Measurements from ENCODE around the gene CORO2B. TPM values are rescaled to one million over a fixed set of nuclear protein-coding genes. Genes with fewer than 3 reads are reported as not detected.

The CORO2B gene
- polyA plus RNA-seq, 1 of the 3 experiments (the other 2 are of a cell fraction), result 3.6 TPM

GRCh38 chr15:68715111-68715510 is 136.3 kb downstream of the CORO2B start (continued):
- no peak for TF ChIP-seq USF1 (IDR thresholded peaks at IDR 0.05; ENCODE audit: borderline replicate concordance, low read depth)
- no peak for TF ChIP-seq RAD21 (IDR thresholded peaks at IDR 0.05; ENCODE audit: low read length)
- no peak for TF ChIP-seq NFIC (IDR thresholded peaks at IDR 0.05; ENCODE audit: borderline replicate concordance)
- TF ChIP-seq TCF12 (IDR thresholded peaks at IDR 0.05), result no peak
- TF ChIP-seq ELF1 (IDR thresholded peaks at IDR 0.05), result no peak
- TF ChIP-seq FOXM1 (IDR thresholded peaks at IDR 0.05; ENCODE audit: low read depth), result no peak

- Histone ChIP-seq H2AFZ (ENCODE audit: low read depth) (no peak overlapping the region), H3K9me3 (no peaks in the 10 kb centered on the region), H4K20me1 (ENCODE audit: insufficient read depth) (no peaks in the 10 kb centered on the region), H3F3A (replicated peaks; ENCODE audit: insufficient read depth) (no peaks in the 10 kb centered on the region), H3K9me2 (no peaks in the 10 kb centered on the region), H3K36me3 (replicated peaks in 1 of 2; ENCODE audit: control insufficient read depth in 1 of 2, insufficient read depth in 2 of 2, low read length in 1 of 2) (no peaks in the 10 kb centered on the region), H3K9ac (no peak overlapping the region), H3K27me3 (ENCODE audit: insufficient read depth) (no peaks in the 10 kb centered on the region), H3K4me2 (no peak overlapping the region), H3K4me1 (ENCODE audit: control insufficient read depth in 1 of 2, insufficient read depth in 2 of 2, low read depth in 1 of 2, low read length in 1 of 2) (no peaks in the 10 kb centered on the region), H3K4me3 (ENCODE audit: low read depth in 2 of 2, low read length in 1 of 2) (no peak overlapping the region), H3K27ac (ENCODE audit: low read depth in 2 of 2, low read length in 1 of 2) (no peak overlapping the region), H3K79me2 (ENCODE audit: insufficient read depth) (no peaks in the 10 kb centered on the region)
- DNase-seq, result no peak
- ChIA-PET CTCF (interaction anchor here (2.0 kb wide), 1 partner anchor 207 kb away, joined by 5 read pairs; no protein-coding TSS in a partner anchor), POLR2A (no interaction called here)
- 79% methylated on average over 2 of the region's 3 CpGs for WGBS (ENCODE audit: low lambda C conversion rate)
- no peak for TF ChIP-seq CHD2 (IDR thresholded peaks at IDR 0.05; ENCODE audit: low read length, partially characterized antibody)
- TF ChIP-seq NRF1 (IDR thresholded peaks at IDR 0.05; ENCODE audit: low read depth, low read length), result no peak
- no peak for TF ChIP-seq USF1 (IDR thresholded peaks at IDR 0.05; ENCODE audit: borderline replicate concordance, low read depth)
- TF ChIP-seq ELF1 (IDR thresholded peaks at IDR 0.05), result no peak
- no peak for TF ChIP-seq TCF12 (IDR thresholded peaks at IDR 0.05)
- TF ChIP-seq EP300 (IDR thresholded peaks at IDR 0.05; ENCODE audit: borderline replicate concordance in 1 of 2, low read depth in 1 of 2, low read length in 1 of 2), result no peak
- no peak for TF ChIP-seq RXRA (IDR thresholded peaks at IDR 0.05; ENCODE audit: borderline replicate concordance, low read depth)
- TF ChIP-seq FOSL2 (IDR thresholded peaks at IDR 0.05; ENCODE audit: borderline replicate concordance, low read depth), result no peak
- TF ChIP-seq TEAD4 (IDR thresholded peaks at IDR 0.05; ENCODE audit: borderline replicate concordance, insufficient read depth), result no peak
- TF ChIP-seq ZBTB33 (IDR thresholded peaks at IDR 0.05; ENCODE audit: borderline replicate concordance, low read depth), result no peak
- TF ChIP-seq IRF3 (IDR thresholded peaks at IDR 0.05; ENCODE audit: low read depth, low read length), result no peak
- TF ChIP-seq JUND (IDR thresholded peaks at IDR 0.05), result no peak
- no peak for TF ChIP-seq RFX5 (IDR thresholded peaks at IDR 0.05; ENCODE audit: low read length)
- no peak for TF ChIP-seq FOXM1 (IDR thresholded peaks at IDR 0.05; ENCODE audit: low read depth)
- TF ChIP-seq SIN3A (IDR thresholded peaks at IDR 0.05; ENCODE audit: borderline replicate concordance, low read depth, low read length), result no peak
Measured at GRCh38 chr15:68717951-68718350, 139.2 kb downstream of the CORO2B start.
